Activated T-helper 2 cell treated with anti-CD3 and anti-CD28 coated beads, Interferon-gamma antibody, Interleukin-2, Interleukin-4, amounts not matched to agents 10 μg/mL and 5 μg/mL and 100 μg/mL, durations not matched to agents 14 hours and 24 hours and 36 hours (primary cell): ENCODE measurements around the gene COL18A1. TPM values are rescaled to one million over a fixed set of nuclear protein-coding genes. Genes with fewer than 3 reads are reported as not detected.
A peak's percentile ranks its signal among the peaks of the same experiment; 100 is the strongest.

Experiments
- DNase-seq: peaks from one replicate; pipeline ENCODE4 v3.0.0; 2021; ENCODE audit warnings: low spot score
- H3K27ac Mint-ChIP-seq: one replicate; pipeline ENCODE4 v1.8.0; 2021; ENCODE audit warnings: mixed read lengths
- H3K27me3 Mint-ChIP-seq: one replicate; pipeline ENCODE4 v1.8.0; 2021; ENCODE audit warnings: low read depth, mixed read lengths
- H3K36me3 Mint-ChIP-seq: one replicate; pipeline ENCODE4 v1.8.0; 2021; ENCODE audit warnings: low read depth, mixed read lengths
- H3K4me1 Mint-ChIP-seq: one replicate; pipeline ENCODE4 v1.8.0; 2021; ENCODE audit warnings: low read depth, mixed read lengths
- H3K4me3 Mint-ChIP-seq: one replicate; pipeline ENCODE4 v1.8.0; 2021; ENCODE audit warnings: low read depth, mild to moderate bottlenecking, moderate library complexity, mixed read lengths
- H3K9me3 Mint-ChIP-seq: one replicate; pipeline ENCODE4 v1.8.0; 2021; ENCODE audit warnings: mixed read lengths
- intact Hi-C: fragments of 100-400 bp; cut with micrococcal nuclease; formaldehyde crosslinking; loops from one replicate; pipeline ENCODE4 v1.15.1; 2023
- total RNA-seq: library from RNA; stranded (reverse); gene quantifications from 2 replicates; pipeline ENCODE4 v1.2.3, GENCODE V29; 2022

COL18A1 gene
- total RNA-seq, 1 donor from 2014 or later = 3.4 TPM

DNA sequence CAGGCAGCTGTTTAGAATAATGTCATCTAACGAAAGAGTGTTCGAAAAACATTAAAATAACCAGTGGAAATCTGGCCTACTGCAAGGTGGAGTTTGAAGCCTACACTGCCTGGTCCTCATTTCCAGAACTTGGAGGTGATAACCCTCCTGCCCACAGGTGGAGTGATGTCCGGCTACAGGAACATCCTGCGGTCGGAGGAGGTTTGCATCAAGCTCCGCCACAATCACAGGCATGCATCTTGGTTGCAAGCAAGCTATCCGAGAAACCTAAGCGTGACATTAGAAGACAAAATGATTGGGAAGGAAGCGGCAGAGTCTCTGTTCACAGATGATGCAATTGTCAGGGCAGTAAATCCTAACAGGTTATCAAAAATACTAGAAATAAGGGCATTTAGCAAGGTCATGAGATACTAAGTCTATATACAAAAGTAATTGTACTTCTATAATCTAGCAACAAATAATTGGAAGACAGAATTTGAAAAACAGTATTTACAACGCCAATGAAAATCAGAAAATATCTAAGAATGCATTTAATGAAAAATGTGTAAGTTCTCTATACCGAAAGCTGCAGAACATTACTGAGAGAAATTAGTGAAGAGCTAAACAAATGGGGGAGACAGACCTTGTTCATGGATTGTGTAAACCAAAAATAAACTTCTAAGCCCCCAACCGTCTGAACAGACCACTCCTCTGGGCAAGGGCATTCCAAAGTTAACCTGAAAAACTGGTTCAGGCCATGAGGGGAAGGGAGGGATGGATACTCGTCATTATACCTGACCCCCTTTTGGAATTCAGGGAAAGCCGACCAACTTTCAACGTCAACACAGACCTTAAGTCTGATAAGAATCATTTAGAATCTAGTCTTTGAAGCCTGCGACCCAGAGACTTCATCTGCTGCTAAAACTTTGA is 141.9 kb downstream of the COL18A1 start:
- Mint-ChIP-seq H3K4me1 (peaks cover 22% of the 10 kb centered on the region), H3K9me3 (no peaks in the 10 kb centered on the region), H3K4me3 (no peak overlapping the region), H3K27me3 (no peaks in the 10 kb centered on the region), H3K36me3 (no peaks in the 10 kb centered on the region), H3K27ac (no peak overlapping the region)
- DNase-seq = no peak
- intact Hi-C loops = no loop called here

DNA sequence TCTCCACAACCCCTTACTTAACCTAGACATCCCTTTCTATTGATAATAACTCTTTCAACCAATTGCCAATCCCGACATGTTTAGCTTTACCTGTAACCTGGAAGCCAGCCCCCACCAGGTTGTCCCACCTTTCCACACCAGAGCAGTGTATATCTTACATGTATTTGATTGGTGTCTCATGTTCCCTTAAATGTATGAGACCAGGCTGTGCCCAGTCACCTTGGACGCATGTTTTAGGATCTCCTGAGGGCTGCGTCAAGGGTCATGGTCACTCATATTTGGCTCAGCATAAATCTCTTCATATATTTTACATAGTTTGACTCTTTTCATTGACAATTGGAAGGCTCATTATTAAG is 142.6 kb downstream of the COL18A1 start:
- Mint-ChIP-seq H3K9me3 (no peaks in the 10 kb centered on the region), H3K27me3 (no peaks in the 10 kb centered on the region), H3K4me1 (peaks cover 24% of the 10 kb centered on the region), H3K27ac (no peak overlapping the region), H3K36me3 (no peaks in the 10 kb centered on the region), H3K4me3 (no peak overlapping the region)
- intact Hi-C loops = no loop called here
- no peak for DNase-seq

DNA sequence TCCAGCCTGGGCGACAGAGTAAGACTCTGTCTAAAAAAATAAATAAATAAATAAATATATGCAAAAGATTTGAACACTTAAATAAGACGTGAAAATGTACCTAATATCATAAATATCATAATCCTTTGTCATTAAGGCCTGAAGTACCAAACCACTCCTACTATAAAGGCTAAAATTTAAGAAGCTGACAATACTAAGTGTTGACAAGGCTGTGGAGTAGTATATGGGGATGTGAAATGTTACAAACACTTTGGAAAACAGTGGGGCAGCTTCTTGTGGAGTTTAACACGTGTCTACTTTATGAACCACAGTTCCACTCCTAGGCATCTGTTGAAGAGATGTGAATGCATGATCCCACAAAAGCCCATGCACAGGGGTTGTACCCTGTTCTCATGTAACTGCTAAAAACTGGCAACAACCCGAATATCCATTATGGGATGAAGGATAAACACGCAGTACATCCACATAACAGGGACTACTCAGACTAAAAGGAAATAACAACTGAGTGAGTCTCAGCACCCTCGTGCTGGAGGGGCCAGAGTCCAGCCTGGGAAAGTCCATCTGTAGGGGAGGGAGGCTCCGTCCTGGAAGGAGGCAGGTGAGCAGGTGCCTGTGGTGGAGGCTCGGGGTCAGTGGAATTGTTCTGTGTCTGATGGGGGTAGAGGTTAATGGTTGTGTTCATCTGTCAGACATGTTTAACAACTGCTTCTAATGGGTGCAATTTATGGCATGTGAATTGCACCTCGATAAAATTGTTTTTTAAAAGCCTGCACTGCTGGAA is 143.9 kb downstream of the COL18A1 start:
- intact Hi-C loops = no loop called here
- peak overlapping the region; percentile 49 for H3K4me3 Mint-ChIP-seq
- no peaks in the 10 kb centered on the region for H3K9me3 Mint-ChIP-seq
- no peak for DNase-seq
- peaks cover 24% of the 10 kb centered on the region for H3K4me1 Mint-ChIP-seq
- no peaks in the 10 kb centered on the region for H3K27me3 Mint-ChIP-seq
- no peaks in the 10 kb centered on the region for H3K36me3 Mint-ChIP-seq
- peak overlapping the region; percentile 87 for H3K27ac Mint-ChIP-seq

DNA sequence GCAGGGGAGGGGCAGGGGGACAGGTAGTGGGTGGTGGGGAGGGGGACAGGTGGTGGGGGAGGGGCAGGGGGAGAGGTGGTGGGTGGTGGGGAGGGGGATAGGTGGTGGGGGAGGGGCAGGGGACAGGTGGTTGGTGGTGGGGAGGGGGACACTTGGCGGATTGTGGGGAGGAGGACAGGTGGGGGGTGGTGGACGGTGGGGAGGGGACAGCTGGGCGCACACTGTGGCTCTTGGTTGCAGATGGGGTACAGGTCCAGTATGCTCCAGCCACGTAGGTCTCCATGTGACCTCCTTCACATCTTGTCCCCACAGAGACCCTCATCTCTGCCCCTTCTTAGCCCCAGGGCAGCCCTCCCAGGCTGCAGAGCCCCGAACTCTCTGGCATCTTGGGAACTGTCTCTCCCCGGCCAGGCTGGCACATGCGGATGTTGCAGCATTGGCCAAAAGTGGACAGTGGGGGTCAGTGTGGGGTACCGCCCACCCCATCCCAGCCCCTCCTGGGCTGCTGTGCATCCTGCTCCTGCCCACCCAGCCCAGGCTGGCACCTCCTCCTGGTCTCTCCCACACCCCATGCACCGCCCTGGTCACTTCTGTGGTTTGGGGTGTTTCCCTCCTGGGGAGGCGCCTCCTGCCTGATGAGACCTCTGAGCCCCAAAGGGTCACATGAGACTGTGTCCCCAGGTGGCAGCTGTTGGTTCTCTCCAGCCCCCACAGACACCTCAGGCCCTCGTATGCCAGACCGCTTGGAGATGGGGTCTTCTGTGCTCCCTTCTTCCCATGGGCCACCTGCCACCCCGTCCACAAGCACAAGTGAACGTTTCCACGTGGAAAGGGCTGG is 144.9 kb downstream of the COL18A1 start:
- H3K9me3 Mint-ChIP-seq = no peaks in the 10 kb centered on the region
- intact Hi-C loops = loop anchor here (2.0 to 5.0 kb wide), 3 partner anchors 73 to 332 kb away; no protein-coding TSS in a partner anchor
- no peak for DNase-seq
- peaks cover 29% of the 10 kb centered on the region for H3K4me1 Mint-ChIP-seq
- peak overlapping the region; percentile 71 for H3K4me3 Mint-ChIP-seq
- H3K27me3 Mint-ChIP-seq = no peaks in the 10 kb centered on the region
- H3K36me3 Mint-ChIP-seq = no peaks in the 10 kb centered on the region
- H3K27ac Mint-ChIP-seq = peak overlapping the region; percentile 100

DNA sequence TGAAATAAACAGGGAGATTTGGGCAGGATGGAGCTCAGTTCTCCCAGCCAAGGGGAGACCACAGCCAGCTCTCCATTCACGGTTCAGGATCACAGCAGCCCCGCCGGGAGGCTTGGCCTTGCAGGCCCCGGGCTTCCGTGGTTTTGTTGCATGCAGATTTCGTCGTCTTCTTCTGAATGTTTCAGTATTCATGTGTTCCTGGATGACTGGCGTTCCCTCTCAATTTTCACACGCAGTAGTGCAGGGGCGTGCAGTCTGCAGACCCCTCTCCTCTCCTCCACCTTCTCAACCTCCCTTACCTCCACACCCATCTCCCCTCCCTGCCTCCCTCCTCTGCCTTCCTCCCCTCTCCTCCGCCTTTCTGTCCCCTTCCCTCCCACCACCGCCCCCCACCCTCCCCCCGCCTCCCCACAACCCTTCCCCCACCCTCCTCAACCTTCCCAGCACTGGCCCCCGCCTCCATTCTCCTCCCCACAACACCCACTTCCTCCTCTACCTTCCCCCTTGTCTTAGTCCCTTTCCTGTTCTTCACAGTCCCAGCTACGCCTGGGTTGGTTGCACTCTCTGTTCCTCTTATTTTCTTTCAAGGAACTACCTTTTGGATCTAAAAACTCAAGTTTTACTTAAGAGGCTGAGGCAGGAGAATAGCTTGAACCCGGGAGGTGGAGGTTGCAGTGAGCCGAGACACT is 145.7 kb downstream of the COL18A1 start:
- DNase-seq = no peak
- intact Hi-C loops = loop anchor here (2.0 to 5.0 kb wide), 3 partner anchors 73 to 332 kb away; no protein-coding TSS in a partner anchor
- H3K4me3 Mint-ChIP-seq = peak overlapping the region; percentile 71
- peaks cover 27% of the 10 kb centered on the region for H3K4me1 Mint-ChIP-seq
- no peaks in the 10 kb centered on the region for H3K9me3 Mint-ChIP-seq
- no peaks in the 10 kb centered on the region for H3K36me3 Mint-ChIP-seq
- H3K27me3 Mint-ChIP-seq = no peaks in the 10 kb centered on the region
- H3K27ac Mint-ChIP-seq = peak overlapping the region; percentile 100

DNA sequence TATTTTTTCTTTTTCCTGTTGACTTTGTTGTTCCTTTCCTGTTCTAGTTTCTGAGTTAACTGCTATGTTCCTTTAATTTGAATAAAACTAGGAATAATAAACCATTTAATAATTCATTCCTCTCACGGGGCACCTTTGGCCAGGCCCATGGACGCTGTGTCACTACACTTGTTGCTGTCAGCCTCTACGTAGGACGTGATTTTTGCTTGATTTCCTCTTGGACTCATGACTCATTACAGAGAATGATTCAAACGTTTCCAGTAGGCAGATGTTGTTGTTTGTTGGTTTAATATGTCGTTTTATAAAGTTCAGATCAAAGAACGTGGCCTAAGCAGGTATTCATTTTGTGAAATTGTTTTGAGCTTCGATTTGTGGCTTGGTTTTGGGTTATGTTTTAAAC is 146.4 kb downstream of the COL18A1 start:
- Mint-ChIP-seq H3K4me3 (peak overlapping the region; percentile 81), H3K27me3 (no peaks in the 10 kb centered on the region), H3K4me1 (peaks cover 27% of the 10 kb centered on the region), H3K9me3 (no peaks in the 10 kb centered on the region), H3K27ac (peak overlapping the region; percentile 100), H3K36me3 (no peaks in the 10 kb centered on the region)
- no peak for DNase-seq
- intact Hi-C loops = loop anchor here (2.0 to 5.0 kb wide), 3 partner anchors 74 to 331 kb away; no protein-coding TSS in a partner anchor

DNA sequence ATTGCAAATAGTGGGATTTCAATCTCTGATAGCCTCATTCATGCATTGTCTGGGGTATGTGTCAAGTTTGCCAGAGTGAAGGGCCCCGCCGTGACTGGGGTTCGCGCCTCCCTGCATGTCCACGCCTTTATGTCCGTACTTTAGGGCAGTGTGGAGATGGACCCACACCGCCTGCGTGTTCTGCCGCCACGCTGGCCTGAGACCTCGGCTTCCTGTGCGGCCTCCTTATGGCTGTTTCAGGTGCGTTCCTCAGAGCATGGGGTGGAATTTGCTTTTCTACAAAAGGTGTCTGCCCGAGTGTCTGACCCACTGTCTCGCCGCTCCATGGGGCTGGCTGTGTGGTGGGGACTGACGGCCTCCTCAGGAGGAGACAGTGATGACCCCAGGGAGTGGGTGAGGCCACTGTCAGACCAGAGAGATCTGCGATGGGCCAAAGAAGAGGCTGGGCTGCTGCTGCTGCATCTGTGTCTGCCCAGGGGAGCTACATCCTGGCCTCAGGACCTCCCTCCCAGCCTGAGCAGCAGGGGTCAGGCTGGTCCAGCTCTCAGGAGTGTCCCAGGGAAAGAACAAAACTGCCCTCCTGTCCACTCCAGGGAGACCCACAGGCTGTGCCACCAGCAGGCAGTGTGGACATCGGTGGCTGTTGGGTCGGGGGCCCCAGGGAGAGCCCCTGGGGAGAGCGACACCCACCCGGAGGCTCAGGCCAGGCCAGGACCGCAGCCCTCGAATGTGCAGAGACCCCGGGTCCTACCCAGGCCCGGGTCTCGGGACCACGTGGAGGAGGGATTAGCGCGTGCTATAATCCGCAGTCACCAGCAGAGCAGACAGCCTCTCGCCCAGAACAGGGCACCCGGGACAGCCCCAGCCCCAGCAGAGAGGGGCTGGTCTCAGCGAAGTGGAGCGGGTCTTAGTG is 147.1 kb downstream of the COL18A1 start:
- H3K27me3 Mint-ChIP-seq = no peaks in the 10 kb centered on the region
- H3K36me3 Mint-ChIP-seq = no peaks in the 10 kb centered on the region
- peaks cover 27% of the 10 kb centered on the region for H3K4me1 Mint-ChIP-seq
- H3K4me3 Mint-ChIP-seq = peak overlapping the region; percentile 81
- H3K9me3 Mint-ChIP-seq = no peaks in the 10 kb centered on the region
- DNase-seq = no peak
- intact Hi-C loops = loop anchor here (2.0 to 5.0 kb wide), 3 partner anchors 75 to 330 kb away; no protein-coding TSS in a partner anchor
- peak overlapping the region; percentile 100 for H3K27ac Mint-ChIP-seq

DNA sequence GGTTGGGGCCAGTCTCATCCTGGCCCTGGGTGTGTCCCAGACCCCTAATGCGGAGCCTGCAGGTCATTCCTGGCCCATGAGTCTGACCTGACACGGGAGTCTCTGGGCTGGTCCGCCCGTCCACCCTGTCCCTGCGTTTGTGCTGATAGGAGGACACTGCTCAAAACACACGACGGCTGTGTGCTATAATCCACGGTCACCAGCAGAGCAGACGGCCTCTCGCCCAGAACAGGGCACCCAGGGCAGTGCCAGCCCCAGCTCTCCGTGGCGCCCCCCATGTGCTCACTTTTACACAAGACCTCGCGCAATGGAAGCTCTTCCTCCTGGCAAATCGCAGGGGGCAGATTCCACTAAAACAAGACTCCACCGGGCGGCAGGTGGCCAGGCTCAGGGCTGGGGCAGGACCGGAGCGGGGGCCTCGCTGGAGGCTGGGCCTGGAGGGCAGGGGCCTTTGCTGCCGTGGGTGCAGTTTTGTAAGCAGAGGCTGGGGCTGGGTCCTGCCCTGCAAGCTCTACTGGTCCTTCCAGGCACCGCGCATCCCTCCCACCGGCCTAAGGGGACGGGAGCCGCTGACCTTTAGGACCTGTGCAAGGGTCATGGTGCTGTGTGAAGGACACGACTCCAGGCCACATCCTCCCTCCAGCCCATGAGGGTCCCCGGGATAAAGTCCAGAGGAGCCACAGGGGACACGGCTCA is 147.9 kb downstream of the COL18A1 start:
- Mint-ChIP-seq H3K27ac (no peak overlapping the region), H3K4me1 (peaks cover 27% of the 10 kb centered on the region), H3K27me3 (no peaks in the 10 kb centered on the region), H3K4me3 (no peak overlapping the region), H3K36me3 (no peaks in the 10 kb centered on the region), H3K9me3 (no peaks in the 10 kb centered on the region)
- DNase-seq = no peak
- intact Hi-C loops = loop anchor here (5.0 kb wide), 2 partner anchors 76 to 329 kb away; no protein-coding TSS in a partner anchor

DNA sequence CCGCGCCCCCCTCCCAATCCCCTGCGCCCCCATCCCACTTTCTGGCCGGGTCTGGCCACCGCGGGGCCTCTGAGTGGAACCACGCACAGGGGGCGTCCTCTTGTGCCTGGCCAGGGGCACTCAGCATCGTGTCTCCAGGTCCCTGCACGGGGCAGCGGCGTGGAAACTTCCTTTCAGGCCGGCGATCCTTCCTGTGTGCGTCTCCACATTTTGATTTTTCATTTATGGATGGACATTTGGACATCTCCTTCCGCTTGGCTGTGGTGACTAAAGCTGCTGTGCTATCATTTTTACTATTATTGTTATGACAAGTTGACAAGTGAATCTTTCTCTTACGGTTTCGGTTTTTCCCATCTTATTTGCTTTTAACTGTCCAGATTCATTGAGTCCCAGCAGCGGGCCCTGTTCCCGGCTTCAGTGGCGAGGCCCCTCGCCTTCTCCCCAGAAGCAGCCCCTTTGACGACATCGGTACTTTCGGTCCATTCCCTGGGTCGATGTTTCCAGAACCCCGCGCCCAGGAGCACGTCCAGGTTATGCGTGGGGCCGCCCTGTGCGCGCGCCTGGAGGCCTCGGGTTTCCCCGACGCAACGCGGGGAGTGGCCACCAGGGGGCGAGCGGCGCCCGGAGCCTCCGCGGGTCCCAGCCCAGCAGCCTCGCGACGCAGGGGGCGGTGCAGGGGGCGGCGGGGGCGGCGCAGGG is 149.7 kb downstream of the COL18A1 start:
- Mint-ChIP-seq H3K4me1 (peaks cover 23% of the 10 kb centered on the region), H3K4me3 (peak overlapping the region; percentile 90), H3K9me3 (no peaks in the 10 kb centered on the region), H3K27ac (peak overlapping the region; percentile 89), H3K36me3 (no peaks in the 10 kb centered on the region), H3K27me3 (no peaks in the 10 kb centered on the region)
- peak; percentile 82 for DNase-seq
- intact Hi-C loops = loop anchor here (1.0 to 5.0 kb wide), 3 partner anchors 77 to 328 kb away; partner anchors contain the start of gene PCBP3

DNA sequence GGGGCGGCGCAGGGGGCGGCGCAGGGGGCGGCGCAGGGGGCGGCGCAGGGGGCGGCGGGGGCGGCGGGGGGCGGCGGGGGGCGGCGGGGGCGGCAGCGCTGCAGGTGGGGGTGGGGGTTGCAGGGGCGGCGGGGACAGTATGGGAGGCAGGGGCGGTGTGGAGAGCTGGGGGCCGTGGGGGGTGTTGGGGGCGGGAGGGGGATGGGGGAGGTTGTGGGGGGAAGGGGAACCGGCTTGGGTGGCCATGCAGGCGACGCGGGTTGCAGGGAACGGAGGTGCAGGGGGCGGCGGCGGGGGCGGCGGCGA is 150.2 kb downstream of the COL18A1 start:
- no peak for DNase-seq
- H3K27ac Mint-ChIP-seq = no peak overlapping the region
- intact Hi-C loops = loop anchor here (1.0 kb wide), 1 partner anchor 88 kb away; the partner anchor contains the start of gene PCBP3
- no peaks in the 10 kb centered on the region for H3K9me3 Mint-ChIP-seq
- H3K27me3 Mint-ChIP-seq = no peaks in the 10 kb centered on the region
- no peaks in the 10 kb centered on the region for H3K36me3 Mint-ChIP-seq
- H3K4me3 Mint-ChIP-seq = no peak overlapping the region
- H3K4me1 Mint-ChIP-seq = peaks cover 21% of the 10 kb centered on the region
